GM12878 (cell line): Measurements from ENCODE around the gene KLHDC8A.

ENCODE experiments used
- ESRRA ChIP-seq: IDR thresholded peaks from 2 replicates; pipeline ENCODE4 v1.6.1; 2012; ENCODE audit warnings: mild to moderate bottlenecking, low read length, improper control_type of control experiment
- POLR2A ChIP-seq: IDR thresholded peaks from 2 replicates; pipeline ENCODE4 v1.6.1; 2011; ENCODE audit warnings: low read depth, mild to moderate bottlenecking, low read length
- SP1 ChIP-seq: IDR thresholded peaks from one replicate; pipeline ENCODE4 v1.6.1; 2011; ENCODE audit warnings: low read depth, low read length
- YY1 ChIP-seq: IDR thresholded peaks from 2 replicates; pipeline ENCODE4 v1.6.1; 2011; ENCODE audit warnings: low read depth, mild to moderate bottlenecking, low read length
- TF ChIP-seq, protein P1 (sequence below), 3 experiments: IDR thresholded peaks in 2 of 3; conservative IDR thresholded peaks in 1 of 3; 2 replicates each; pipeline ENCODE4 v1.5.1; 2011; ENCODE audit warnings: low read depth in 3 of 3, low read length in 3 of 3, mild to moderate bottlenecking in 3 of 3, control low read depth in 2 of 3, moderate library complexity in 2 of 3, inconsistent platforms in 1 of 3, mixed read lengths in 1 of 3; ENCODE audit not compliant: control insufficient read depth in 2 of 3, insufficient read depth in 1 of 3; ENCODE audit errors: extremely low read depth in 1 of 3
- TF ChIP-seq, protein P2 (sequence below): fragments of 450-650 bp; conservative IDR thresholded peaks from 2 replicates; pipeline ENCODE4 v1.6.1; 2017; ENCODE audit warnings: mild to moderate bottlenecking, moderate library complexity
- TF ChIP-seq, protein P3 (sequence below): IDR thresholded peaks from 2 replicates; pipeline ENCODE4 v1.6.1; 2012; ENCODE audit warnings: low read depth, low read length, improper control_type of control experiment

GRCh38 chr1:205391386-205391785 lies 34.7 kb upstream of the KLHDC8A start:
- TF ChIP-seq, protein P1, sequence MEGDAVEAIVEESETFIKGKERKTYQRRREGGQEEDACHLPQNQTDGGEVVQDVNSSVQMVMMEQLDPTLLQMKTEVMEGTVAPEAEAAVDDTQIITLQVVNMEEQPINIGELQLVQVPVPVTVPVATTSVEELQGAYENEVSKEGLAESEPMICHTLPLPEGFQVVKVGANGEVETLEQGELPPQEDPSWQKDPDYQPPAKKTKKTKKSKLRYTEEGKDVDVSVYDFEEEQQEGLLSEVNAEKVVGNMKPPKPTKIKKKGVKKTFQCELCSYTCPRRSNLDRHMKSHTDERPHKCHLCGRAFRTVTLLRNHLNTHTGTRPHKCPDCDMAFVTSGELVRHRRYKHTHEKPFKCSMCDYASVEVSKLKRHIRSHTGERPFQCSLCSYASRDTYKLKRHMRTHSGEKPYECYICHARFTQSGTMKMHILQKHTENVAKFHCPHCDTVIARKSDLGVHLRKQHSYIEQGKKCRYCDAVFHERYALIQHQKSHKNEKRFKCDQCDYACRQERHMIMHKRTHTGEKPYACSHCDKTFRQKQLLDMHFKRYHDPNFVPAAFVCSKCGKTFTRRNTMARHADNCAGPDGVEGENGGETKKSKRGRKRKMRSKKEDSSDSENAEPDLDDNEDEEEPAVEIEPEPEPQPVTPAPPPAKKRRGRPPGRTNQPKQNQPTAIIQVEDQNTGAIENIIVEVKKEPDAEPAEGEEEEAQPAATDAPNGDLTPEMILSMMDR (IDR thresholded peaks at IDR 0.05 in 2 of 3, conservative IDR thresholded peaks at IDR 0.05 in 1 of 3; ENCODE audit: control insufficient read depth in 2 of 3, extremely low read depth in 1 of 3, insufficient read depth in 1 of 3, low read depth in 3 of 3, low read length in 3 of 3), result no peak
- no peak for TF ChIP-seq POLR2A
- TF ChIP-seq ESRRA, result no peak
- TF ChIP-seq, protein P2, sequence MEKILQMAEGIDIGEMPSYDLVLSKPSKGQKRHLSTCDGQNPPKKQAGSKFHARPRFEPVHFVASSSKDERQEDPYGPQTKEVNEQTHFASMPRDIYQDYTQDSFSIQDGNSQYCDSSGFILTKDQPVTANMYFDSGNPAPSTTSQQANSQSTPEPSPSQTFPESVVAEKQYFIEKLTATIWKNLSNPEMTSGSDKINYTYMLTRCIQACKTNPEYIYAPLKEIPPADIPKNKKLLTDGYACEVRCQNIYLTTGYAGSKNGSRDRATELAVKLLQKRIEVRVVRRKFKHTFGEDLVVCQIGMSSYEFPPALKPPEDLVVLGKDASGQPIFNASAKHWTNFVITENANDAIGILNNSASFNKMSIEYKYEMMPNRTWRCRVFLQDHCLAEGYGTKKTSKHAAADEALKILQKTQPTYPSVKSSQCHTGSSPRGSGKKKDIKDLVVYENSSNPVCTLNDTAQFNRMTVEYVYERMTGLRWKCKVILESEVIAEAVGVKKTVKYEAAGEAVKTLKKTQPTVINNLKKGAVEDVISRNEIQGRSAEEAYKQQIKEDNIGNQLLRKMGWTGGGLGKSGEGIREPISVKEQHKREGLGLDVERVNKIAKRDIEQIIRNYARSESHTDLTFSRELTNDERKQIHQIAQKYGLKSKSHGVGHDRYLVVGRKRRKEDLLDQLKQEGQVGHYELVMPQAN, result no peak
- TF ChIP-seq YY1, result no peak
- TF ChIP-seq SP1, result no peak
- TF ChIP-seq, protein P3, sequence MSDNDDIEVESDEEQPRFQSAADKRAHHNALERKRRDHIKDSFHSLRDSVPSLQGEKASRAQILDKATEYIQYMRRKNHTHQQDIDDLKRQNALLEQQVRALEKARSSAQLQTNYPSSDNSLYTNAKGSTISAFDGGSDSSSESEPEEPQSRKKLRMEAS, result no peak
